Limb (tissue), 2 donors: ENCODE data around the gene AQP7.
"Not testable (repeated sequence)": the region's sequence is repeated elsewhere in the genome, so short reads cannot be mapped to it uniquely, and the experiment has no call there.

ENCODE experiments used
- DNase-seq, 2 donors: peaks; one replicate each; pipeline ENCODE4 v3.0.0-alpha.2; 2016; ENCODE audit errors: extremely low spot score in 2 of 2

Gene AQP7

DNA sequence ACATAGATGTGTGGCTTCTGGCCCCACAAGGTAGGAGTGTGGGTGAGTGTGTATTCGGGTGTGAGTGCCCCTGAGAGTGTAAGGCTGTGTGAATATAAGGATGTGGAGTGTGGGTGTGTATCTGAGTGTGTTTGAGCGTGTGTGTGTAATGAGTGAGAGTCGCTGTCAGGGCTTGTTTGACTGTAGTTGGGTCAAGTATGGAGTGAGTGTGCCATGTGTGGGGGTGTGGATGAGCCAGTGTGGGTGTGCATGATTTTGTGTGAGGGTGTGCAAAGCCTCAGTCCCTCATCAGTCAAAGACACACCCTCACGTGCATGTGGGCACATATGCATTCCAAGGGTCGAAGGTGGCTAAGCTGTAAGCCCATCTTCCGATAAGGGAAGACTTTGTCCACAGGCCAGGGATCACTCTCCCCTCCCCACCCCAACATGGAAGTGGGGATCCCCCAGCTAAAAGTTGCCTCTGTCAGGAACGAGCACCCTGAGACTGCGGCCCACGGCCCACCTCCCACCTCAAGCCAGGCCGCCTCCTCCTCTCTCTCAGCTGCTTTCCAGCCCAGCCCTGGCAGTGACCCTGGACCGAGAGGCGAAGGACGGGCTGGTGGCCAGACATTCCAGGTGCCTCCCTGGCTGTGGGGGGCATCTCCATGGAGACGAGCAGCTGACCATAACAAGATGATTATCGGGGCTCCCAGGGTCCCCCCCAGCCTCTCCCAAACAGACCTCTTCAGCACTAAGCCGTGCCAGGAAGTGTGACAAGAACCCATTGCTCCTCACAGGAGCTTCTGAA, 32.1 kb upstream of the AQP7 start:
- no peak for DNase-seq

DNA sequence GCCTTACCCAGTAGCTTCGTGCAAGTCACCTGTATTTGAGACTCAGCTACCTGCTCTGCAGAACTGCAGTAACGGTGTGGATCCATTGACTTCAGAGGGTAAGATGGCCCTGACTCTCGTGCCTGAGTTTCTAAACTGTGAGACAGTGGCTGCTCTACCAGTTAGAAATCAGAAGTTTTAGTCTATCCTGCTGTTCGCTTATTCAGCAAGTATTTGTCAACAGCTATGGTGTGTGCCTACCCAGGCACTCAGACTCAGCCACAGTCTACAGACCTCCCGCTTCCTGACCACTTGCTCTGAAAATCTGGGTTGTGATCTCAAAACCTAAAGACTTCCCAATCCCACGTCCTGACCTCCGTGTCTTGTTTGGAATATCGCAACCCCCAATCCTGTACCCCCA, 31.5 kb upstream of the AQP7 start:
- DNase-seq = no peak

DNA sequence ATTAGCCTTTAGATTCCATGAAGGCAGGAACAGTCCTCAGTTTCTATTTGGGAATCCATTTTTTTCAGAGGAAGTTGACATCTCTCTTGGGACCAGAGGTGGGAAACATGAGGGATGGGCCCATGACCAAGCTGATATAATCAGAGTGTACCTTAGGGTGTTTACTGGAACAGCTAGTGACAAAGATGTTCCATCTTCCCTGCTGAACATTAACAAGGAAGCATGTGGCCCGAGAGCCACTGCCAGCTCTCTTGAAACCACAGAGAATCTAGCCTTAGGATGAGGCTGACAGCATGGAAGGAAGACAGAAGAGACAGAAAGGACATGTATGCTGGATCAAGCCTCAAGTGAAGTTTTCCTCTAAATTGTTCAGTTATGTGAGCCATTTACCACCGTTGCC, 29.1 kb upstream of the AQP7 start:
- no peak for DNase-seq

DNA sequence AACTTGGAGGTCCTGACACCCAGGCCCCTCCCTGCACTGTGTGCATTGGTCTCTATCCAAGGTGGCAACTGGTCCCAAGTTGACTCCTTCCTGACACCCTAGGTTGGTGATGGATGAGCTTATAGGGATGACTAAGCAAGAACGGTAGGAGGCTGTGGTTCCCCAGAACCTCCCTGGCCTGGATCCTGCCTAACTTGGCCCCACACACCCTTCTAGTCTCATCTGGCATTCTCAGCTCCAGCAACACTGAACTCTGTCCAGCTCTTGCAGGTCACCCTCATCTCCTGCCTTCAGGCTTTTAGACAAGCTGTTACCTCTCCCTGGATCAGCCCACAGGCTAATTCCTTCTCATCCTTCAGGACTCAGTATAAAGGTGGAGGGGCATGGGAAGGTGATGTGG, 28.6 kb upstream of the AQP7 start:
- no peak for DNase-seq

DNA sequence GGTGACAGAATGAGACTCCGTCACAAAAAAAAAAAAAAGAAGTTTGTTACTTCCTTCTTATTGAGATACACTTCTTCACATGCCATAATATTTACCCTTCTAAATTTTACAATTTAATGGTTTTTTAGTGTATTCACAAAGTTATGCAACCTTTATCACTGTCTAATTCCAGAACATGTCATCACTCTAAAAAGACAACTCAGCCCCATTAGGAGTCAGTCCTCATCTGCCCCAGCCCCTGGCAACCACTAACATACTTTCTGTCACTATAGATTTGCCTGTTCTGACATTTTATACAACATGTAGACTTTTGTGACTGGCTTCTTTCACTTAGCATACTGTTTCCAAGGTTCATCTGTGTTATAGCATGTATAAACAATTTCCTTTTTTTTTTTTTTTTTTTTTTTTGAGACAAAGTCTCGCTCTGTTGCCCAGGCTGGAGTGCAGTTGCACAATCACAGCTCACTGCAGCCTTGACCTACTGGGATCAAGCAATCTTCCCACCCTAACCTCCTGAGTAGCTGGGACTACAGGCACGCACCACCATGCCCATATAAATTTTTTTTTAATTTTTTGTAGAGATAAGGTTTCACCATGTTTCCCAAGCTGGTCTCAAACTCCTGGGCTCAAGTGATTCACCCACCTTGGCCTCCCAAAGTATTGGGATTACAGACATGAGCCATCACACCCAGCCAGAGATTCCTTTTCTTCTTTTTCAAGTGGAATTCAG, 27.1 kb upstream of the AQP7 start:
- no peak for DNase-seq

DNA sequence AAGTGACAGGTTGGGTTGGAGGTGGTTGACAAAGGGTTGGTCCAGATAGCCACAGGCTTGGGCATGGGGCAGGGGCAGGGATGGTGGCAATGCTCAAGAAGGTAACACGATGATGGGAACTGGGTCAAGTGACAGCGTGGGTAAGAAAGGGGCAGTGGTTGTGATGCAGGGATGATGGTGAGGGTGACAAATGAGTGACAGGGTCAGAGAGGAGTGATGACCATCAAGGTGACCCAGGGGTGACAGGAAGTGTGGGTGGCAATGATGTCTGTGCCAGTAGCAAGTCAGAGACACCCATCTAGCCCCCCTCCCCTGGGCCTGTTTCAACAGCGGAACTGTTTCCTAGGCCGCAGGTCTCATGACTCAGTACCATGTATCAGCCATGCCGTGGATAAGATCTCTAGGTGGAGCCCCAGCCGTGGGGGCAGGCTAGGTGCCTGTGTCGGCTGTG, 24.5 kb upstream of the AQP7 start:
- DNase-seq = no peak

DNA sequence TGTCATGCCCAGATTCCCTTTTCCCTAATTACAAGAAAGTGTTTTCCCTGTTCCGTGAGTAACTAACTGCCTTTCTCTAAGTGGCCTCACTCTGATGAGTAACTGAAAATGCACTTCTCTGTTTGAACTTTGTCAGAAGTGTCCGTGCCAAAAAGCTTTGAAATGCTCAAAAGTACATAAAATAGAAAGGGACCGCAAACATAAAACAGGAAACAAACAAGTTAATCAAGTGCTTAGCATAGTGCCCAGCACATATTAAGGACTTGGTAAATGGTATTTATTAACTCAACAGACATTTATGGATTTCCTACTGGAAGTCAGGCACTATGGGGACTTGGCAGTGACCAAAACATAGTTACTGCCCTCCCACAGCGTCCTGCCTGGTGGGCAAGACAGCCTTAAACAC, 22.8 kb upstream of the AQP7 start:
- DNase-seq = no peak

DNA sequence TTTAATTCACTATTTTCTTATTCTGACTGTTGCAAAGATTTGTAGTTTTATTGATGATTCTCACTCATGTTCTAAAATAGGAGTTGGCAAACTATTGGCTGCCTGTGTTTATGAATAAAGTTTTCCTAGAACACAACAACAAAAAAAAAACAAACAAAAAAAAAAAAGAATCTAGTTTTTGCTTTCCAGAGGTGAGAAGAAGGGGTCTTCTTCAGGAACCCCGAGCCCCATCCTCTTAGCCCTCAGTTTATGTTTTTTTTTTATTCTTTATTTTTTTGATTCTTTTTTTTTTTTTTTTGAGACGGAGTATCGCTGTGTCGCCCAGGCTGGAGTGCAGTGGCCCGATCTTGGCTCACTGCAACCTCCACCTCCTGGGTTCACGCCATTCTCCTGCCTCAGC, 22.1 kb upstream of the AQP7 start:
- DNase-seq = not testable (repeated sequence)

DNA sequence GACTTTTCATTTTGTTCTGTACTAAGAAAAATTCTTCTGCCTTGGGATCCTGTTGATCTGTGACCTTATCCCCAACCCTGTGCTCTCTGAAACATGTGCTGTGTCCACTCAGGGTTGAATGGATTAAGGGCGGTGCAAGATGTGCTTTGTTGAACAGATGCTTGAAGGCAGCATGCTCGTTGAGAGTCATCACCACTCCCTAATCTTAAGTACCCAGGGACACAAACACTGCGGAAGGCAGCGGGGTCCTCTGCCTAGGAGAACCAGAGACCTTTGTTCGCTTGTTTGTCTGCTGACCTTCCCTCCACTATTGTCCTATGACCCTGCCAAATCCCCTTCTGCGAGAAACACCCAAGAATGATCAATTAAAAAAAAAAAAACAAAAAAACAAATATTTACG, 21.7 kb upstream of the AQP7 start:
- DNase-seq = not testable (repeated sequence)

DNA sequence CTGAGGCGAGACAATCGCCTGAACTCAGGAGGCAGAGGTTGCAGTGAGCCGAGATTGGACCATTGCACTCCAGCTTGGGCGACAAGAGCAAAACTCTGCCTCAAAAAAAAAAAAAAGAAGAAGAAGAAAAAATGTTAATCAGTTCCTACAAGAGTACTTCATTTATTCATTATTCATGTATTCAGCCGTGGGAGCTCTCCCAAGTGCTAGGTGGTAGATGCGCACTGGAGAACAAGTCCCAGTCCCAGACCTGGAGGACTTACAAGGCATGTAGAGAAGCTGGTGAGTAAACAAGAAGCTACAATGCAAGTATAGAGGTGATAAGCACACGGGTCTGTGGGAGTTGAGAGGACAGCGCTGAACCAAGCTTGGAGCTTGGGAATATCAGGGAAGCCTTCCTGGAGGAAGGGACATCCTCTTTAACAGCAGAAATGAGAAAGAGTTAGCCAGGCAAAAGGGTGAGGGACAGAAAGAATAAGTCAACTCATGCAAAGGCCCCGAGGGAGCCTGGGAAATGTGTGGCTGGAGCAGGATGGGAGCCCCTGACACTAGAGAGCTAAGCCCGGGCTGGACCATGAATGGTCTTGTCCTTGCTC, 17.4 kb upstream of the AQP7 start:
- no peak for DNase-seq

DNA sequence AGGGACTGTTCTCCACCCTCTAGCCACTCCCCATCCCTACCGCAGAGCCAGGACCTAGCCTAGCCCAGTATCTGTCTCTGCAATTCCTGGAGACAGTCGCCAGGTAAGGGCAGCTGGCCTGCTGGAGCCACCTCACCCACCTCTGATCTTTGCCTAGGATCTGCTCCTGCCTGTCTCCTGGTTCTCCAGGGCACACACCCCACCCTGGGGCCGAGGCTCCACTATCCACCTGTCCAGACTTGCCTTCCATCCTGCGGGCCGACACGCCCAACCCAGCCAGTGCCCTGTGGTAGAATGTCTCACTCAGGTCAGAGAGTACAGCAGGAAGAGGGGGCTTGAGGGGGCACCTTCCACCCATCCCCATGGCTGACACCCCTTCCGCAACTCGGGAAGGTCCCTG, 15.7 kb upstream of the AQP7 start:
- DNase-seq = no peak

DNA sequence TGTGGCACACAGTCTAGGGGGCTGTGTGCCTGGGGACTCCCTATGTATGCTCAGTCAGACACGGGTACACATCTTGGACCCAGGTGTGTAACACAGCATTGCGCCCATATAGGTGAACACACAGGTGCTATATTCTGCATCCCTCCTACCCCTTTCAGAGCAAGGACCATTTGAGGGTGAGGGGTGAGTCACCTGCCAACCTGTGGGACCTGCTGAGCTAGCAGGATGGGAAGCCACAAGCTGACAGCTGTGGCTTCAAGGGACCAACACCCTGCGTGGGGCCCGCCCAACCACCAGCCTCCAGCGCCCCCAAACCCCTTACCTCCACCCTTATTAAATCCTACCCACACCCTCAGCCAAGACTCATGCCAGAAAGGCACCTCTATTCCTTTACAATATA, 14.6 kb upstream of the AQP7 start:
- no peak for DNase-seq

DNA sequence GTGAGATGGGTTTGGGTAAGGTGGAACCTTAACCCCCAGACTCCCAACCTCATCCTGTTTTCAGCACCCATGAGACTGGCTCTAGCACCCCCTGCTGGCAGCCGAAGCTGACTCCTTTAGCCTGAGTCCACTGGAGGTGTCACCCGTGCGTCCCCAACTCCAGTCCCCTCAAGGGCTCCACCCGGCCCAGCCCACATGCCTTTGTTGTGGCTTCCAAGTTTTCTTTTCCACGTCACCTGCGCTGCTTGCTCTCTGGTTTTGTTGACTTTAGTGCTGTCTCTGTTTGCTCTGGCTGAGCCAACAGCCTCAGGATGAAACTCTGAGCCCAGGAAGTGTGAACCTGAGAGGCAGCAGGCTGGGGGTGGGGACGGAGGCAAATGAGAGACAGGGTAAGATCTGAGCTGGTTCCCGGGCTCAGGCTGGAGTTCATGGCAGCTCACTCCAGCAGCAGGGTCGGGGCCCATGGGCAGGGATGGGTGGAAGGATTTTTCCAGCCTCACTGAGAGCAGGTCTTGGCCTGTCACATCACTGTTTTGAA, 13.2 kb upstream of the AQP7 start:
- peak in 1 of 2 donors; percentile 64 for DNase-seq

DNA sequence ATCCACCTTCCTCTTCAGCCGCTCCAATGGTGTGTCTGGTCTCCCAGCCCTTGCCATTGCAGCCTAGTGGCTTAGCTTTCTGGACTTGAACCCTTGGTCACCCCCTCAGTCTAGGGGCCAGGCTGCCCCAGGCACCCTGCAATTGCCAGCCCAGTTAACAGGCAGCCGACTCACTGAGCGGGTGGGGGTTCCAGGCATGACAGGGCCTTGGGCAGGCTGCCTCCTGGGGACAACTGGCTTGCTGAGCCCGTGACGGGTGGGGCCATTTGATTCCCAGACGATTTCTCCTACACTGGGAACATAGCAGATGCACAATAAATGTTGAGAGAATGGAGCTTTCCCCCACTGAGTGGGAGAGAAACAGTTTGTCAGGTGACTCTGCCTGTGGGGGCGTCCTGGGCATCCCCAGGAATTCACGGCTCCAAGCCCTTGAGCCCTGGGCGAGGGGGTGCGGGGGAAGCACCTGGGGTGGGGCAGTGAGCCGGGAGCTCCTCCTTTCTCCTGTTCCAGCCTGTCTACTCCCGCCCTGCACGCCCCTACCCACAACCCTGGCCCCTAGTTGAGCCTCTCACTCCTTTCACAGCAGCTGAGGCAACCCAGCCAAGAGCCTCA, 12.6 kb upstream of the AQP7 start:
- no peak for DNase-seq

DNA sequence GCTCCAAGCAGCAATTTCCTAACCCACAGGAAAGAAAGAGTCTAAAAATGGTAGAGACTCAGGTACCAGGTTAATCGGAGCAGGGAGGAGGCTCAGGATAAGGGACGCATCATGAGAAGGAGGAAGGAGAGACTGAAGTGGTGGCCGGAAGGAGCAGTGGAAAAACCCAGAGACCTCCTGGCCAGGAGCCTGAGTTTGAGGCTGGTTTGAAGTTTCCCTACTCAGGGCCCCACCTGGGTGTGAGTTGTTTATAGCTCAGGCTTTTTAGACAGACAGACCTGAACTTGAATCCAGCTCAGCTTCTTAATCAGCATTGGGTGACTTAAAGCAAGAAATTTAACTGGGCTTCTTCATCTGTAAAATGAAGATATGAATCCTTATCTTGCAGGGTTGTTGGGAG, 11.9 kb upstream of the AQP7 start:
- no peak for DNase-seq

DNA sequence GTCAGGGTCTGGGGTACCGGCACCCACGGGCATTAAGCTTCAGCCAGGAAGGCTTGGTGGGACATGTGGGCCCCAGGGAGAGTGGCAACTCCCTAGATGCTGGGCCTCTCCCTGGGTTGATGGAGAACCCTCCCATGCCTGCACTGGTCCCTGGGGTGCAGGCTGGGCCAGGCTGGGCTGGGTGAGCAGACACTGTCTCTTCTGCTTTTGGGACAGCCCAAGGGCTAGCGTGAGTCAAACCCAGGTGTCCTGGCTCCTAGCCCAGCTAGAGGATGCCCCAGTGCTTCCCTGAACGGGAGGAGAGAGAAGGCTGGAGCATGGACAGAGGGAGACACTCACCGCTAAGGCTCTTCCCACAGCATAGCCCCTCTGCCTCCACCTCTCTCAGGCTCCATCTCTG, 5.7 kb upstream of the AQP7 start:
- DNase-seq = no peak

DNA sequence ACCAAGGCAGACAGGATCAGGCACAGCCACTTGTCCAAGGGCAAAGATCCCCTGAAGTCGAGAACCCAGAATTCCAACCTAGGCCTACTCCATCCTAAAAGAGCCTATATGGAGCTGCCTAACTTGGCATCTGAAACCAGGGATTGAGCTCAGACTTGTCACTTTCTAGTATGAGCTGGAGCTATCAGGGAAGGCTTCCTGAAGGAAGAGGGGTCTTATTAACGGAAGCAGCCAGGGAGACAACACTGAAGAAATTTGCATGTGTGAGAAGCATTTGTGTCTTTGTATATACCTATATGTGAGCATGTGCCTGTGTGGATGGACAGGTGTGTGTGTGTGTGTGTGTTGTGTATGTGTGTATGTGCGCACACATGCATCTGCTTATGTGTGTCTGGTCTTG, 4.7 kb upstream of the AQP7 start:
- no peak for DNase-seq

DNA sequence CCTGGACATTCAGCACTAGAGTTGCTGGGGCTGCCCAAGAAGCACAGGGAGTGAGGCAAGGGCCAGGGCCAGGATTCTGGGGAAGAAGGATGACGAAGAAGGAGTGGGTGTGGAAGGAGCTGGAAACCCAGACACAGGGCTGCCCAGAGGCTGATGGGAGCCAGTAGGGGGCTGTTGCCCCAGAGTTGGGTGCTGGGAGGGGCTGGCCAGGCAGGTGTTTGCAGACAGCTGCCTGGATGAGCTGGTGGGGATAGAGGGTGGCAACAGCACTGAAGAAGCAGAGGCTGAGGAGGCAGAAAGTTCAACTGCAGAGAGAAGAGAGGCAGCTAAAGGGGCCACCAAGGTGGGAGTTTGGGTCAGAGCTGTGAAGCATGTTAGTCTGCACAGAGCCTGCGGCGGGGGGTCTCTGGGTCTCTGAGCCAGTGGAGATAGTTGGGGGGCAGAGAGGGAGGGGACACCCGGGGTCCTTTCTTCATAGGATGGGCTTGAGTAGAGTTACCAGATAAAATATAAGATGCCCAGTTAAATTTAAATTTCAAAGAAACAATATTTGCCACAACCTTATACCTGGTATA, 2.5 kb upstream of the AQP7 start:
- no peak for DNase-seq

DNA sequence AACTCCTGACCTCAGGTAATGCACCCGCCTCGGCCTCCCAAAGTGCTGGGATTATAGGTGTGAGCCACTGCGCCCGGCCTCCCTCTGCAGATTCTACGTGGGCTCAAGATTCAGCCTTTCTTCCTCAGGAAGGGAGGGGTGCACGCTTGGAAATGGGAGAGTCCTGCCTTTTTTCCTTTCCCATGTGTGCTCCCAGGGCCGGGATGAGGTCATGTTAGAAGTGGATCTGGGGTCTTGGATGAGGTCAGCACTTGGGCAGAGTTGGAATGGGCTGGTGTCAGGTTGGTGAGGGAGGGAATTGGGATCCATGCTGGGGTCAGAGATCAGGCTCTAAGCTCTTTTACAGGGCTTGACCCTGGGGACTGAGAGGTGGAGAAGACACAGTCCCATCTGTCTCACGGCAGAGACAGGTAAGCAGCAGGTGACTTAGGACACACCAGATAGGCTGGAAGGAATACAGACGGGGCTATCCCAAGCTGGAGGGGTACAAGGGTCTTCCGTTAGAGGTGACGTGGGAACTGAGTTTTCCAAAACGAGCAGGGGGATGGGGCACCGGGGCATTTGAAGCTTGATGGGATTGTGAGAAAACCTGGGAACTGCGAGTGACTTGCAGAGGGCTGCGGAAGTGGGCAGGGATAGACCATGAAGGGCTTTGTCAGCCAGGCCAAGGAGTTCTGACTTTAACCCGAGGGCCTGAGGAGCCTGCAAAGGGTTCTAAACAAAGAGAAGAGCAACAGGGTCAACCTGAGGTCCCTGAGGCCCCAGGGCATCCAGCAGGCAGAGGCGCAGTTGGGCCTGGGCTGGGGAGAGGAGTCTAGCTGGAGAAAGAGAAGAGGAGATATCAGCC, 1.8 kb upstream of the AQP7 start:
- no peak for DNase-seq

DNA sequence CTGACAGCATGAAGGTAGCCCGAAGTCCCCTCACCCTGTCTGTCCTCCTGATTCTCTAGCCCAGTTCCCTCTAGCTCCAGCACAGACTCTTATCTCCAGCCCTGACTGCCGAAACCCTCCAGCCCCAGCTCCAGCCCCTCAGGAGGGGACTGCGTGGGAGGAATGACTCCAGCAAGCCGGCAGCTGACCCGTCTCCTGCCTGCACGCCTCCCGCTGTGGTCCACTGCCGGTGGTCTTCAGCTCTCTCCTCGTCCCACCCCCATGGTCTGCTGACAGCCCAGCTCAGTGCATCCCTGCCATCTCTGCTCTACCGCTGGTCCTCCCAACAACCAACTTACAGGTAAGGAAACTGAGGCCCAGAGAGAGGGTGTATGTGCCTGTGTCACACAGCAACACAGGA, 559 bp downstream of the AQP7 start:
- DNase-seq = not testable (repeated sequence)

DNA sequence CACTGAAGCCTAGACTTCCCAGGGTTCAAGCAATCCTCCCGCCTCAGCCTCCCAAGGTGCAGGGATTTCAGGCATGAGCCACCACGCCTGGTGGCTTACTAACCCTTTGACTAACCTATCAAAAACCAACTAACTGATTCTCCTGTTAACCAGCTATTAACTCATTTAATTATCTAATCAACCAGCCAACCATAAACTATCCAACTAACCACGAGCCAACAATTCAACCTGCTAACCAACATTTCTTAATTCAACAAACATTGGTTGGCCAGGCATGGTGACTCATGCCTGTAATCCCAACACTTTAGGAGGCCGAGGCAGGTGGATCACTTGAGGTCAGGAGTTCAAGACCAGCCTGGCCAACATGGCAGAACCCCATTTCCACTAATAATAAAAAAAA, 3.3 kb downstream of the AQP7 start:
- DNase-seq = not testable (repeated sequence)
